KMS-11 (cell line): ENCODE measurements around the gene LRRC63.

Source experiments
- H2AFZ ChIP-seq: fragments of 200-600 bp; sonication (generic); 2 replicates; pipeline ENCODE4 v1.6.1; 2016; ENCODE audit warnings: antibody characterized with exemption, mixed run types, low read depth
- H3K27ac ChIP-seq: fragments of 200-600 bp; sonication (generic); 2 replicates; pipeline ENCODE4 v1.6.1; 2016; ENCODE audit warnings: mild to moderate bottlenecking, mixed run types
- H3K27me3 ChIP-seq: fragments of 200-600 bp; sonication (generic); 2 replicates; pipeline ENCODE4 v1.6.1; 2017; ENCODE audit warnings: mild to moderate bottlenecking, low read depth, mixed run types, moderate library complexity; ENCODE audit not compliant: insufficient read depth
- H3K36me3 ChIP-seq: fragments of 200-600 bp; sonication (generic); 2 replicates; pipeline ENCODE4 v1.6.1; 2017; ENCODE audit warnings: mild to moderate bottlenecking, mixed run types; ENCODE audit not compliant: insufficient read depth
- H3K4me1 ChIP-seq: fragments of 200-600 bp; sonication (generic); 2 replicates; pipeline ENCODE4 v1.6.1; 2016; ENCODE audit warnings: mild to moderate bottlenecking, low read depth, mixed run types; ENCODE audit not compliant: poor library complexity, severe bottlenecking
- H3K4me2 ChIP-seq: fragments of 200-600 bp; sonication (generic); 2 replicates; pipeline ENCODE4 v1.7.0; 2016; ENCODE audit warnings: mild to moderate bottlenecking, mixed run types
- H3K4me3 ChIP-seq: fragments of 200-600 bp; sonication (generic); IDR thresholded peaks from 2 replicates; pipeline ENCODE4 v1.6.1; 2017; ENCODE audit warnings: low read depth, low read length, mixed read lengths; ENCODE audit not compliant: insufficient read depth
- H3K79me2 ChIP-seq: fragments of 200-600 bp; sonication (generic); 2 replicates; pipeline ENCODE4 v1.6.1; 2016; ENCODE audit warnings: low read depth, mixed run types; ENCODE audit not compliant: insufficient read depth
- H3K9ac ChIP-seq: fragments of 200-600 bp; sonication (generic); 2 replicates; pipeline ENCODE4 v1.6.1; 2016; ENCODE audit warnings: mild to moderate bottlenecking, mixed run types
- H4K20me1 ChIP-seq: fragments of 200-600 bp; sonication (generic); 2 replicates; pipeline ENCODE4 v1.6.1; 2016; ENCODE audit warnings: mild to moderate bottlenecking, mixed run types; ENCODE audit not compliant: insufficient read depth
- TF ChIP-seq, protein P1 (sequence below): fragments of 200-600 bp; sonication (generic); conservative IDR thresholded peaks from 2 replicates; pipeline ENCODE4 v1.6.1; 2017; ENCODE audit warnings: low read depth, mild to moderate bottlenecking, antibody characterized with exemption, low read length, moderate library complexity, mixed read lengths

The LRRC63 gene

DNA sequence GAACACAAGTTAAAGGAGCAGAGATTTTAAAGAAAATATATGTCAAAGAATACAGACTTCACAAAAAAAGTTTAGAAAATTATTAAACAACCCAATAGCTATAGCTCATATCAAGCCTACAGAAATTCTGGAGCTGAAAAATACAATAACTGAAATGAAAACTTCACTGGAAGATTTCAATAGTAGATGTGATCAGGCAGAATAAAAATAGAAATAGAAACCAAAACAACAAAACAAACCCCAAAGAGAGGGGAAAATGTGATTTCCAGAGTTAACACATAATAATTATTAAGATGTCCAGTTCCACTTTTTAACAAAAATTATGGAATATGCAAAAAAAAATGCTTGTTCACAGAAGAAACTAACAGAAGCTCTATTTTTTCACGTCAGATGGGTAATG lies 23.6 kb downstream of the LRRC63 start:
- Histone ChIP-seq H2AFZ (no peak overlapping the region), H3K27me3 (no peaks in the 10 kb centered on the region), H3K4me1 (no peaks in the 10 kb centered on the region), H4K20me1 (no peaks in the 10 kb centered on the region), H3K4me2 (no peak overlapping the region), H3K9ac (no peak overlapping the region), H3K4me3 (no peak overlapping the region), H3K36me3 (no peaks in the 10 kb centered on the region), H3K79me2 (no peaks in the 10 kb centered on the region), H3K27ac (no peak overlapping the region)
- TF ChIP-seq, protein P1, sequence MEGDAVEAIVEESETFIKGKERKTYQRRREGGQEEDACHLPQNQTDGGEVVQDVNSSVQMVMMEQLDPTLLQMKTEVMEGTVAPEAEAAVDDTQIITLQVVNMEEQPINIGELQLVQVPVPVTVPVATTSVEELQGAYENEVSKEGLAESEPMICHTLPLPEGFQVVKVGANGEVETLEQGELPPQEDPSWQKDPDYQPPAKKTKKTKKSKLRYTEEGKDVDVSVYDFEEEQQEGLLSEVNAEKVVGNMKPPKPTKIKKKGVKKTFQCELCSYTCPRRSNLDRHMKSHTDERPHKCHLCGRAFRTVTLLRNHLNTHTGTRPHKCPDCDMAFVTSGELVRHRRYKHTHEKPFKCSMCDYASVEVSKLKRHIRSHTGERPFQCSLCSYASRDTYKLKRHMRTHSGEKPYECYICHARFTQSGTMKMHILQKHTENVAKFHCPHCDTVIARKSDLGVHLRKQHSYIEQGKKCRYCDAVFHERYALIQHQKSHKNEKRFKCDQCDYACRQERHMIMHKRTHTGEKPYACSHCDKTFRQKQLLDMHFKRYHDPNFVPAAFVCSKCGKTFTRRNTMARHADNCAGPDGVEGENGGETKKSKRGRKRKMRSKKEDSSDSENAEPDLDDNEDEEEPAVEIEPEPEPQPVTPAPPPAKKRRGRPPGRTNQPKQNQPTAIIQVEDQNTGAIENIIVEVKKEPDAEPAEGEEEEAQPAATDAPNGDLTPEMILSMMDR = no peak

DNA sequence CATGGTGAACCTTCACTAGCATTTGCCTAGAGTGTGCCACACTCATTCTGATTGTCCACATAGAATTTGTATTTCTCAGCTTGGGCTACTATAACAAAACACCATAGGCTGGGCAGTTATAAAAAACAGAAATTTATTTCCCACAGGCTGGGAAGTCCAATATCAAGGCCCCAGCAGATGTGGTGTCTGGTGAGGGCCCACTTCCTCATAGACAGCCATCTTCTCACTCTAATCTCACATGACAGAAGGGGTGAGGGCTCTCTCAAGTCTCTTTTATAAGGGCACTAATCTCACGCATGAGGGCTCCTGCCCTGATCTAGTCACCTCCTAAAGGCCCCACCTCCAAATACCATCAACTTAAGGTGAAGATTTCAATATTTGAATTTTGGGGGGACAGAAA lies 53.6 kb downstream of the LRRC63 start:
- H4K20me1 ChIP-seq = no peaks in the 10 kb centered on the region
- H3K4me2 ChIP-seq = no peak overlapping the region
- H2AFZ ChIP-seq = no peak overlapping the region

DNA sequence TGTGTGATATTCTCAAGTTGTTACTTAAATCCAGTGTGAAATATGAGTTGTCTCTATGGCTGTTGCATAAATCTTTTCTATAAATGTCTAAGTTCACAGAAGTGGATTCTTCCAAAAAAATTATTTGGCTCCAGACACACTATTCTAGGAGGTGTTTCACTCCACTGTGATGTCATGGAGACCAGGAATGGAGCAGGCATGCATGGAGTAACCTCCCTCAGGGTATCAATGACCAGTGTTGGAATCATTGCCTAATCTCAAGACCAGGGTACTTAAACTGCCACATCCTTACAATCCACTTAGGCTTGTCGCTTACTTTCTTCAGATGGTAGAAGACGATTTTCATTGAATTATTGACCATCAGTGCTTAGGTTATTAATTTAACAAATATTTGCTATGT lies 55.4 kb downstream of the LRRC63 start:
- Histone ChIP-seq H3K9ac (no peak overlapping the region), H3K36me3 (no peaks in the 10 kb centered on the region), H3K79me2 (no peaks in the 10 kb centered on the region), H3K4me2 (no peak overlapping the region), H3K27me3 (no peaks in the 10 kb centered on the region), H2AFZ (no peak overlapping the region), H4K20me1 (no peaks in the 10 kb centered on the region), H3K4me3 (no peak overlapping the region), H3K4me1 (no peaks in the 10 kb centered on the region), H3K27ac (no peak overlapping the region)
- TF ChIP-seq, protein P1 = no peak

More for the DNA sequence above, 53.6 kb downstream of the LRRC63 start:
- no peak overlapping the region for H3K9ac ChIP-seq
- no peaks in the 10 kb centered on the region for H3K36me3 ChIP-seq
- no peaks in the 10 kb centered on the region for H3K4me1 ChIP-seq
- no peaks in the 10 kb centered on the region for H3K79me2 ChIP-seq
- no peaks in the 10 kb centered on the region for H3K27me3 ChIP-seq
- H3K4me3 ChIP-seq = no peak overlapping the region
- H3K27ac ChIP-seq = no peak overlapping the region
- TF ChIP-seq, protein P1 = no peak

DNA sequence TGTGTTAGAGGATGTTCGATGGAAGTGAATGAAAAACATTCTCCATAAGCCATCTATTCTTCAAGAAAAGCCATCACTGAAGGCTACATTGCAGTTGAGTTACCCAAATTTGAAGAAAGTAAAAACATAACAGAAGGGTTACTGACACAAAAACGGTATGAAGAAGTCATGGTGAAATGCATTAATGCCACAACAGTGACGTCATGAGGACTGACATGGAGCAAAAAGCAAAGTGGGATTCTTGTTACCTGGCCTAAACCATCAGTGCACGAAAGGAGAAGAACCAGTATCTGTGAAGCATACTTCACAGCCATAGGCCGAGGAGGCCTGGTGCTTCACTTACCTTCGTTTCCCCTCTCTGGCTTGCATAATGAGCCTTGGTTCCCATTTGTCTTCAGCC lies 58.7 kb downstream of the LRRC63 start:
- Histone ChIP-seq H2AFZ (no peak overlapping the region), H3K4me3 (no peak overlapping the region), H3K4me2 (no peak overlapping the region), H3K36me3 (no peaks in the 10 kb centered on the region), H3K79me2 (no peaks in the 10 kb centered on the region), H4K20me1 (no peaks in the 10 kb centered on the region), H3K27me3 (no peaks in the 10 kb centered on the region), H3K9ac (no peak overlapping the region), H3K27ac (no peak overlapping the region), H3K4me1 (no peaks in the 10 kb centered on the region)
- TF ChIP-seq, protein P1 = no peak
